HepG2 (cell line): Measurements from ENCODE around the gene CDC42EP5. TPM values are rescaled to one million over a fixed set of nuclear protein-coding genes. Genes with fewer than 3 reads are reported as not detected.

Source experiments
- HNRNPLL ChIP-seq: fragments of 200-400 bp; formaldehyde crosslinking; IDR thresholded peaks from 2 replicates; pipeline ENCODE4 v1.6.1; 2017; ENCODE audit warnings: mild to moderate bottlenecking, low read depth, low read length; ENCODE audit not compliant: poor library complexity, severe bottlenecking
- PAF1 ChIP-seq: IDR thresholded peaks from 2 replicates; pipeline ENCODE4 v1.6.1; 2016; ENCODE audit warnings: missing genetic modification reagents, missing compliant biosample characterization
- SRSF9 ChIP-seq: fragments of 200-400 bp; formaldehyde crosslinking; IDR thresholded peaks from 2 replicates; pipeline ENCODE4 v1.6.1; 2018; ENCODE audit warnings: borderline replicate concordance, mild to moderate bottlenecking, low read depth, low read length; ENCODE audit not compliant: insufficient read depth, poor library complexity, severe bottlenecking
- ZNF3 ChIP-seq: IDR thresholded peaks from 2 replicates; pipeline ENCODE4 v1.7.0; 2017; ENCODE audit warnings: inconsistent platforms
- ZNF317 ChIP-seq: sonication (generic); formaldehyde crosslinking; IDR thresholded peaks from 2 replicates; pipeline ENCODE4 v1.5.0; 2020; ENCODE audit warnings: mild to moderate bottlenecking, missing genetic modification reagents
- ZNF607 ChIP-seq: sonication (generic); formaldehyde crosslinking; IDR thresholded peaks from 2 replicates; pipeline ENCODE4 v1.5.1; 2020; ENCODE audit warnings: missing genetic modification reagents, mild to moderate bottlenecking, borderline replicate concordance
- ZSCAN31 ChIP-seq: sonication (generic); formaldehyde crosslinking; IDR thresholded peaks from 2 replicates; pipeline ENCODE4 v1.5.0; 2020; ENCODE audit warnings: low read depth, mild to moderate bottlenecking, missing genetic modification reagents
- polyA plus RNA-seq, 8 experiments: library from polyadenylated mRNA; depleted of rRNA in 3 of 8; stranded (reverse) in 7 of 8; unstranded in 1 of 8; fragments of >200 nt; fragmentation: Illumina TruSeq in 4 of 8; extraction: Trizol in 4 of 8; gene quantifications; 2 replicates each; pipeline versions ENCODE4 v1.2.1 to v1.2.3, GENCODE V29; 2011 to 2016; ENCODE audit warnings: low read depth in 4 of 8, missing spikeins in 1 of 8, mixed read lengths in 1 of 8; ENCODE audit not compliant: insufficient read depth in 1 of 8
- total RNA-seq, 5 experiments: library from RNA; depleted of rRNA; stranded (reverse); fragments of >200 nt; fragmentation: Illumina TruSeq; extraction: Trizol; gene quantifications; 2 replicates each; pipeline ENCODE4 v1.2.3, GENCODE V29; 2016; ENCODE audit warnings: low read depth in 1 of 5
- TF ChIP-seq, protein P1 (sequence below): sonication (generic); formaldehyde crosslinking; IDR thresholded peaks from 2 replicates; pipeline ENCODE4 v1.4.0; 2020; ENCODE audit warnings: missing genetic modification reagents
- TF ChIP-seq, protein P2 (sequence below): sonication (generic); formaldehyde crosslinking; IDR thresholded peaks from 2 replicates; pipeline ENCODE4 v1.4.0; 2020; ENCODE audit warnings: missing genetic modification reagents, borderline replicate concordance
- TF ChIP-seq, protein P3 (sequence below): sonication (generic); formaldehyde crosslinking; IDR thresholded peaks from 2 replicates; pipeline ENCODE4 v1.4.0; 2020; ENCODE audit warnings: mild to moderate bottlenecking, missing genetic modification reagents
- TF ChIP-seq, protein P4 (sequence below): sonication (generic); formaldehyde crosslinking; IDR thresholded peaks from 2 replicates; pipeline ENCODE4 v1.4.0; 2020; ENCODE audit warnings: low read depth, mild to moderate bottlenecking, missing genetic modification reagents
- TF ChIP-seq, protein P5 (sequence below): sonication (generic); formaldehyde crosslinking; IDR thresholded peaks from 2 replicates; pipeline ENCODE4 v1.5.0; 2020; ENCODE audit warnings: mild to moderate bottlenecking, missing genetic modification reagents
- TF ChIP-seq, protein P6 (sequence below): sonication (generic); formaldehyde crosslinking; IDR thresholded peaks from 2 replicates; pipeline ENCODE4 v1.4.0; 2020; ENCODE audit warnings: missing genetic modification reagents

The CDC42EP5 gene
- total and polyA plus RNA-seq, 2 of the 13 experiments (the other 11 are each of a cell fraction or from before 2014, with no cell fraction given): 0.41 to 1.6 TPM

DNA sequence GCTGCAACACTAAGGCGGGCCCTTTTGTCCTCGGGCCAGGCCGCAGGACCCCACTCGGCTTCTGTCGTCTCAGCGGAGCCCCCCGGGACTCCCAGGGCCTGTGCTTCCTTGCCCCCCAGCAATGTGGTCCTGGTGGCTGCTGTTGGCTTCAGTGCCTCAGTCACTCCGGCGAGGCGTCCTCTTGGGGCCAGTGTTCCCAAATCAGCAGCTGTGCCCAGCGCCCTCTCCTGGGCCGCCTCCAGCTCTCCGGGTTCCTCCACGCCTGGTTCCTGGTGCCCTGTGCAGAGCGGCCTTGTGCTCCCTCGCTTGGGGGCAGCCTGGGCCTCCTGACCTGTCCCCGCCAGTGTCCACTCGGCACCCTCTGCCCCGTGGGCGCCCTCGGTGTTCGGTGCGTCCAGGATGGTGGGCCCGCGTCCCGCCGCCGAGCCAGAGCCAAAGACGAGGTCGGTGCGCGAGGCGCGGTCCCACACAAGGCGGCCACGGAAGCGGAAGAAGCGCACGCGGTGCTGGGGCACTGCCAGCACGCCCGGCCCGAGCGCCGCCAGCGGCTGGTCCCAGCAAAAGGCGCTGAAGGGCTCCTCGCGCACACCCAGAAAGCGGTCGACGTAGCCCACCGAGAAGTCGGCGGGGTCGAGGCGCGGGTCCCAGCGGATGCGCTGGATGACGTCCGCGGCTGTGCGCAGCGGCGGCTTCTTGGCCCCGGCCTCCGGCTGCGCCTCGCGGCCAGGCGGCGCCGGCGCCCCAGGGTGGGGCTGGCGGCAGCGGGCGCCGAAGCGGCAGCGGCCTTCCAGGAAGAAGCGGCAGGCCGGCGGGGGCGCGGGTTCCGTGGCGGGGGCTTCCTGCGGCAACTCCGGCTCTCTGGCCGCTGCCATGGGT lies 10.2 kb downstream of the CDC42EP5 start (continued):
- TF ChIP-seq, protein P1, sequence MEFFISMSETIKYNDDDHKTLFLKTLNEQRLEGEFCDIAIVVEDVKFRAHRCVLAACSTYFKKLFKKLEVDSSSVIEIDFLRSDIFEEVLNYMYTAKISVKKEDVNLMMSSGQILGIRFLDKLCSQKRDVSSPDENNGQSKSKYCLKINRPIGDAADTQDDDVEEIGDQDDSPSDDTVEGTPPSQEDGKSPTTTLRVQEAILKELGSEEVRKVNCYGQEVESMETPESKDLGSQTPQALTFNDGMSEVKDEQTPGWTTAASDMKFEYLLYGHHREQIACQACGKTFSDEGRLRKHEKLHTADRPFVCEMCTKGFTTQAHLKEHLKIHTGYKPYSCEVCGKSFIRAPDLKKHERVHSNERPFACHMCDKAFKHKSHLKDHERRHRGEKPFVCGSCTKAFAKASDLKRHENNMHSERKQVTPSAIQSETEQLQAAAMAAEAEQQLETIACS (CRISPR knock-in tag): peak; percentile 56
- TF ChIP-seq, protein P2, sequence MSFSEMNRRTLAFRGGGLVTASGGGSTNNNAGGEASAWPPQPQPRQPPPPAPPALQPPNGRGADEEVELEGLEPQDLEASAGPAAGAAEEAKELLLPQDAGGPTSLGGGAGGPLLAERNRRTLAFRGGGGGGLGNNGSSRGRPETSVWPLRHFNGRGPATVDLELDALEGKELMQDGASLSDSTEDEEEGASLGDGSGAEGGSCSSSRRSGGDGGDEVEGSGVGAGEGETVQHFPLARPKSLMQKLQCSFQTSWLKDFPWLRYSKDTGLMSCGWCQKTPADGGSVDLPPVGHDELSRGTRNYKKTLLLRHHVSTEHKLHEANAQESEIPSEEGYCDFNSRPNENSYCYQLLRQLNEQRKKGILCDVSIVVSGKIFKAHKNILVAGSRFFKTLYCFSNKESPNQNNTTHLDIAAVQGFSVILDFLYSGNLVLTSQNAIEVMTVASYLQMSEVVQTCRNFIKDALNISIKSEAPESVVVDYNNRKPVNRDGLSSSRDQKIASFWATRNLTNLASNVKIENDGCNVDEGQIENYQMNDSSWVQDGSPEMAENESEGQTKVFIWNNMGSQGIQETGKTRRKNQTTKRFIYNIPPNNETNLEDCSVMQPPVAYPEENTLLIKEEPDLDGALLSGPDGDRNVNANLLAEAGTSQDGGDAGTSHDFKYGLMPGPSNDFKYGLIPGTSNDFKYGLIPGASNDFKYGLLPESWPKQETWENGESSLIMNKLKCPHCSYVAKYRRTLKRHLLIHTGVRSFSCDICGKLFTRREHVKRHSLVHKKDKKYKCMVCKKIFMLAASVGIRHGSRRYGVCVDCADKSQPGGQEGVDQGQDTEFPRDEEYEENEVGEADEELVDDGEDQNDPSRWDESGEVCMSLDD: 0 out of 2 replicates have a peak, but pooled peaks have one; percentile 38
- TF ChIP-seq SRSF9: no peak
- 0 out of 2 replicates have a peak, but pooled peaks have one; percentile 43 for TF ChIP-seq ZNF317 (CRISPR knock-in tag)
- TF ChIP-seq, protein P3, sequence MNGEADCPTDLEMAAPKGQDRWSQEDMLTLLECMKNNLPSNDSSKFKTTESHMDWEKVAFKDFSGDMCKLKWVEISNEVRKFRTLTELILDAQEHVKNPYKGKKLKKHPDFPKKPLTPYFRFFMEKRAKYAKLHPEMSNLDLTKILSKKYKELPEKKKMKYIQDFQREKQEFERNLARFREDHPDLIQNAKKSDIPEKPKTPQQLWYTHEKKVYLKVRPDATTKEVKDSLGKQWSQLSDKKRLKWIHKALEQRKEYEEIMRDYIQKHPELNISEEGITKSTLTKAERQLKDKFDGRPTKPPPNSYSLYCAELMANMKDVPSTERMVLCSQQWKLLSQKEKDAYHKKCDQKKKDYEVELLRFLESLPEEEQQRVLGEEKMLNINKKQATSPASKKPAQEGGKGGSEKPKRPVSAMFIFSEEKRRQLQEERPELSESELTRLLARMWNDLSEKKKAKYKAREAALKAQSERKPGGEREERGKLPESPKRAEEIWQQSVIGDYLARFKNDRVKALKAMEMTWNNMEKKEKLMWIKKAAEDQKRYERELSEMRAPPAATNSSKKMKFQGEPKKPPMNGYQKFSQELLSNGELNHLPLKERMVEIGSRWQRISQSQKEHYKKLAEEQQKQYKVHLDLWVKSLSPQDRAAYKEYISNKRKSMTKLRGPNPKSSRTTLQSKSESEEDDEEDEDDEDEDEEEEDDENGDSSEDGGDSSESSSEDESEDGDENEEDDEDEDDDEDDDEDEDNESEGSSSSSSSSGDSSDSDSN (CRISPR knock-in tag): peak; percentile 89
- TF ChIP-seq ZNF3: no peak
- TF ChIP-seq ZNF607 (CRISPR knock-in tag): peak; percentile 61; the same call in 1 of the 2 replicates
- TF ChIP-seq, protein P4, sequence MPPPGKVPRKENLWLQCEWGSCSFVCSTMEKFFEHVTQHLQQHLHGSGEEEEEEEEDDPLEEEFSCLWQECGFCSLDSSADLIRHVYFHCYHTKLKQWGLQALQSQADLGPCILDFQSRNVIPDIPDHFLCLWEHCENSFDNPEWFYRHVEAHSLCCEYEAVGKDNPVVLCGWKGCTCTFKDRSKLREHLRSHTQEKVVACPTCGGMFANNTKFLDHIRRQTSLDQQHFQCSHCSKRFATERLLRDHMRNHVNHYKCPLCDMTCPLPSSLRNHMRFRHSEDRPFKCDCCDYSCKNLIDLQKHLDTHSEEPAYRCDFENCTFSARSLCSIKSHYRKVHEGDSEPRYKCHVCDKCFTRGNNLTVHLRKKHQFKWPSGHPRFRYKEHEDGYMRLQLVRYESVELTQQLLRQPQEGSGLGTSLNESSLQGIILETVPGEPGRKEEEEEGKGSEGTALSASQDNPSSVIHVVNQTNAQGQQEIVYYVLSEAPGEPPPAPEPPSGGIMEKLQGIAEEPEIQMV (CRISPR knock-in tag): peak; percentile 47; the same call in 1 of the 2 replicates
- peak; percentile 64 for TF ChIP-seq ZSCAN31
- TF ChIP-seq, protein P5, sequence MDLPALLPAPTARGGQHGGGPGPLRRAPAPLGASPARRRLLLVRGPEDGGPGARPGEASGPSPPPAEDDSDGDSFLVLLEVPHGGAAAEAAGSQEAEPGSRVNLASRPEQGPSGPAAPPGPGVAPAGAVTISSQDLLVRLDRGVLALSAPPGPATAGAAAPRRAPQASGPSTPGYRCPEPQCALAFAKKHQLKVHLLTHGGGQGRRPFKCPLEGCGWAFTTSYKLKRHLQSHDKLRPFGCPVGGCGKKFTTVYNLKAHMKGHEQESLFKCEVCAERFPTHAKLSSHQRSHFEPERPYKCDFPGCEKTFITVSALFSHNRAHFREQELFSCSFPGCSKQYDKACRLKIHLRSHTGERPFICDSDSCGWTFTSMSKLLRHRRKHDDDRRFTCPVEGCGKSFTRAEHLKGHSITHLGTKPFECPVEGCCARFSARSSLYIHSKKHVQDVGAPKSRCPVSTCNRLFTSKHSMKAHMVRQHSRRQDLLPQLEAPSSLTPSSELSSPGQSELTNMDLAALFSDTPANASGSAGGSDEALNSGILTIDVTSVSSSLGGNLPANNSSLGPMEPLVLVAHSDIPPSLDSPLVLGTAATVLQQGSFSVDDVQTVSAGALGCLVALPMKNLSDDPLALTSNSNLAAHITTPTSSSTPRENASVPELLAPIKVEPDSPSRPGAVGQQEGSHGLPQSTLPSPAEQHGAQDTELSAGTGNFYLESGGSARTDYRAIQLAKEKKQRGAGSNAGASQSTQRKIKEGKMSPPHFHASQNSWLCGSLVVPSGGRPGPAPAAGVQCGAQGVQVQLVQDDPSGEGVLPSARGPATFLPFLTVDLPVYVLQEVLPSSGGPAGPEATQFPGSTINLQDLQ (CRISPR knock-in tag): 0 out of 2 replicates have a peak, but pooled peaks have one; percentile 75
- peak; percentile 91; the same call in 1 of the 2 replicates for TF ChIP-seq PAF1
- no peak for TF ChIP-seq HNRNPLL
- TF ChIP-seq, protein P6, sequence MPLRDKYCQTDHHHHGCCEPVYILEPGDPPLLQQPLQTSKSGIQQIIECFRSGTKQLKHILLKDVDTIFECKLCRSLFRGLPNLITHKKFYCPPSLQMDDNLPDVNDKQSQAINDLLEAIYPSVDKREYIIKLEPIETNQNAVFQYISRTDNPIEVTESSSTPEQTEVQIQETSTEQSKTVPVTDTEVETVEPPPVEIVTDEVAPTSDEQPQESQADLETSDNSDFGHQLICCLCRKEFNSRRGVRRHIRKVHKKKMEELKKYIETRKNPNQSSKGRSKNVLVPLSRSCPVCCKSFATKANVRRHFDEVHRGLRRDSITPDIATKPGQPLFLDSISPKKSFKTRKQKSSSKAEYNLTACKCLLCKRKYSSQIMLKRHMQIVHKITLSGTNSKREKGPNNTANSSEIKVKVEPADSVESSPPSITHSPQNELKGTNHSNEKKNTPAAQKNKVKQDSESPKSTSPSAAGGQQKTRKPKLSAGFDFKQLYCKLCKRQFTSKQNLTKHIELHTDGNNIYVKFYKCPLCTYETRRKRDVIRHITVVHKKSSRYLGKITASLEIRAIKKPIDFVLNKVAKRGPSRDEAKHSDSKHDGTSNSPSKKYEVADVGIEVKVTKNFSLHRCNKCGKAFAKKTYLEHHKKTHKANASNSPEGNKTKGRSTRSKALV (CRISPR knock-in tag): peak; percentile 96; the same call in 1 of the 2 replicates
